Motor neuron (in vitro differentiated cells): ENCODE results near the gene PRKD2. TPM values are rescaled to one million over a fixed set of nuclear protein-coding genes. Genes with fewer than 3 reads are reported as not detected.

Source experiments
- total RNA-seq, 8 experiments: library from RNA; unstranded; fragments of 300-600 nt; gene quantifications; 2 replicates each; pipeline versions ENCODE4 v1.2.3 to v1.2.4, GENCODE V29; 2022

PRKD2 gene
- total RNA-seq, 8 experiments from 2014 or later: 6.5 to 33.2 (median 12.7) TPM

Other genes with a start within 250 kb of the PRKD2 start
- gene PNMA8A, start 245.6 kb downstream of the PRKD2 start, total RNA-seq: 10 to 100 TPM in 7 of 8 experiments, 1 to 10 TPM in 1; 1.3 to 75.6 (median 46.4) TPM
- gene PNMA8B, start 221.2 kb downstream of the PRKD2 start, total RNA-seq: 1 to 10 TPM in 5 of 8 experiments, under 1 TPM in 3; 0.09 to 7.7 (median 4.4) TPM
- gene CALM3, start 115.8 kb downstream of the PRKD2 start, total RNA-seq: 100 to 1,000 TPM; 107 to 350 (median 224) TPM
- gene PTGIR, start 92.0 kb downstream of the PRKD2 start, total RNA-seq: 1 to 10 TPM in 1 of 8 experiments, under 1 TPM in 6, not detected in 1; 0.27 to 1.7 (median 0.51) TPM
- not detected for gene GNG8, start 80.9 kb downstream of the PRKD2 start, total RNA-seq
- gene DACT3, start 55.9 kb downstream of the PRKD2 start, total RNA-seq: 10 to 100 TPM in 4 of 8 experiments, 1 to 10 TPM in 4; 1.9 to 16.3 (median 10.4) TPM
- 10 to 100 TPM; 10.7 to 32.8 (median 19.1) TPM for gene FKRP, start 28.9 kb upstream of the PRKD2 start, total RNA-seq
- 10 to 100 TPM; 37.2 to 94.3 (median 75.1) TPM for gene STRN4, start 29.3 kb upstream of the PRKD2 start, total RNA-seq
- gene SLC1A5, start 71.5 kb upstream of the PRKD2 start, total RNA-seq: 10 to 100 TPM; 54.6 to 98.0 (median 77.7) TPM
- gene AP2S1, start 133.7 kb upstream of the PRKD2 start, total RNA-seq: 100 to 1,000 TPM; 115 to 265 (median 145) TPM
- gene ARHGAP35, start 143.9 kb upstream of the PRKD2 start, total RNA-seq: 10 to 100 TPM; 17.5 to 53.7 (median 41.3) TPM